Measurements from ENCODE around the gene TRAPPC10.

The TRAPPC10 gene

GRCh38 chr21:43993420-43993934 is 18.6 kb upstream of the TRAPPC10 start:
- no peak for DNase-seq (ENCODE audit: low read depth in 2 of 2)
- no peak for TF ChIP-seq CTCF (IDR thresholded peaks at IDR 0.05; ENCODE audit: low read depth, low read length)
- H3K4me3 ChIP-seq (replicated peaks in 1 of 2; ENCODE audit: low read depth in 2 of 2, low read length in 2 of 2), result no peak overlapping the region

- DNase-seq (ENCODE audit: low read depth in 2 of 2), result no peak
- TF ChIP-seq CTCF (IDR thresholded peaks at IDR 0.05; ENCODE audit: low read depth, low read length), result no peak
- H3K4me3 ChIP-seq (replicated peaks in 1 of 2; ENCODE audit: low read depth in 2 of 2, low read length in 2 of 2), result no peak overlapping the region
These were observed 18.0 kb upstream of the TRAPPC10 start for GRCh38 chr21:43994085-43994484.

GRCh38 chr21:43994646-43995045 is 17.5 kb upstream of the TRAPPC10 start:
- TF ChIP-seq CTCF (IDR thresholded peaks at IDR 0.05; ENCODE audit: low read depth, low read length), result no peak
- no peak for DNase-seq (ENCODE audit: low read depth in 2 of 2)
- no peak overlapping the region for H3K4me3 ChIP-seq (replicated peaks in 1 of 2; ENCODE audit: low read depth in 2 of 2, low read length in 2 of 2)

- no peak for DNase-seq (ENCODE audit: low read depth in 2 of 2)
- TF ChIP-seq CTCF (IDR thresholded peaks at IDR 0.05; ENCODE audit: low read depth, low read length), result no peak
- no peak overlapping the region for H3K4me3 ChIP-seq (replicated peaks in 1 of 2; ENCODE audit: low read depth in 2 of 2, low read length in 2 of 2)
These were observed 16.5 kb upstream of the TRAPPC10 start for GRCh38 chr21:43995521-43996105.

GRCh38 chr21:43997766-43998742 is 14.1 kb upstream of the TRAPPC10 start:
- DNase-seq (ENCODE audit: low read depth in 2 of 2), result no peak
- no peak overlapping the region for H3K4me3 ChIP-seq (replicated peaks in 1 of 2; ENCODE audit: low read depth in 2 of 2, low read length in 2 of 2)
- TF ChIP-seq CTCF (IDR thresholded peaks at IDR 0.05; ENCODE audit: low read depth, low read length), result no peak

- TF ChIP-seq CTCF (IDR thresholded peaks at IDR 0.05; ENCODE audit: low read depth, low read length), result no peak
- no peak for DNase-seq (ENCODE audit: low read depth in 2 of 2)
- H3K4me3 ChIP-seq (replicated peaks in 1 of 2; ENCODE audit: low read depth in 2 of 2, low read length in 2 of 2), result no peak overlapping the region
These were observed 11.7 kb upstream of the TRAPPC10 start for GRCh38 chr21:44000360-44000759.

All from cardiac fibroblast (primary cell).